ENCODE measurements around the gene CAMK1G.

Gene CAMK1G

DNA sequence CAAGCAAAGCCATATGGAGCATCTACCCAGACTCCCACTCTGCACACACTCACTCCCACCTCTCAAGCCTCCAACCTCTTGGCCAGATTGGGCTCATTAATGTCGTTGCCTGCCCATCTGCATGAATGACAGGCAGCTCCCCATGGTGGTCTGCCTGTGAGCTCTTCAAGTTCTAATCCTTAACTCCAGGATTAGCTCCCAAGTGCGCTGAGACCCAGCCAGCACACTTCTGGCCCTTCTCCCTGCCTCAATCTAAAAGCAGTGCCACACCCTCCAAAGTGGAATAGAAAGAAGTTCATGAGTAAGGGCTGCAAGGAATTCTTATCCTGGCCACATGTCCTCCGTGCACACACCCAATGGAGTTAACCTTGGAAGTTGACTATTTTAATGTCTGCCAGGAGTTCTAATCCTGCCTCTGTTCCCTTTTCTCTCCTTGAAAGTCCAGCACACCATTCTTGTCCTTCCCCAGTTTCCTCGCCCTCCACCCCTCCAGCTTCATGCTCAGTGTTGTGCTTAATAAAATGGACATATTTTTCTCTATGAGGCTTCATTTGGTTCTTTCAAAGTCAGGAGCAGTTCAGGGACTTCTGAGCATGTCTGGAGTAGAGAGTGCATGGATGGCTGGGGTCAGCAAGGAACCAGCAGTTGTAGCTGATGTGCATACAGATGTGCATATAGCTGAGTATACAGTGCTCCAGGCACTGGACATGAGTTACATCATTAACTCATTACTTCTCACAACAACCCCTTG, 30.1 kb downstream of the CAMK1G start:
- TF ChIP-seq ZFP3 (CRISPR knock-in tag; IDR thresholded peaks at IDR 0.05) (no peak), ZNF8 (CRISPR knock-in tag; IDR thresholded peaks at IDR 0.05) (no peak), OSR1 (CRISPR knock-in tag; IDR thresholded peaks at IDR 0.05) (no peak), ZNF70 (CRISPR knock-in tag; IDR thresholded peaks at IDR 0.05) (no peak), ISL1 (CRISPR knock-in tag; IDR thresholded peaks at IDR 0.05) (no peak), TCF4 (CRISPR knock-in tag; IDR thresholded peaks at IDR 0.05; ENCODE audit: borderline replicate concordance) (no peak), CSDC2 (CRISPR knock-in tag; IDR thresholded peaks at IDR 0.05) (no peak), RARB (CRISPR knock-in tag; IDR thresholded peaks at IDR 0.05) (no peak), GLIS3 (CRISPR knock-in tag; IDR thresholded peaks at IDR 0.05) (no peak)
- TF ChIP-seq, protein P1, sequence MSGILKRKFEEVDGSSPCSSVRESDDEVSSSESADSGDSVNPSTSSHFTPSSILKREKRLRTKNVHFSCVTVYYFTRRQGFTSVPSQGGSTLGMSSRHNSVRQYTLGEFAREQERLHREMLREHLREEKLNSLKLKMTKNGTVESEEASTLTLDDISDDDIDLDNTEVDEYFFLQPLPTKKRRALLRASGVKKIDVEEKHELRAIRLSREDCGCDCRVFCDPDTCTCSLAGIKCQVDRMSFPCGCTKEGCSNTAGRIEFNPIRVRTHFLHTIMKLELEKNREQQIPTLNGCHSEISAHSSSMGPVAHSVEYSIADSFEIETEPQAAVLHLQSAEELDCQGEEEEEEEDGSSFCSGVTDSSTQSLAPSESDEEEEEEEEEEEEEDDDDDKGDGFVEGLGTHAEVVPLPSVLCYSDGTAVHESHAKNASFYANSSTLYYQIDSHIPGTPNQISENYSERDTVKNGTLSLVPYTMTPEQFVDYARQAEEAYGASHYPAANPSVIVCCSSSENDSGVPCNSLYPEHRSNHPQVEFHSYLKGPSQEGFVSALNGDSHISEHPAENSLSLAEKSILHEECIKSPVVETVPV (CRISPR knock-in tag; IDR thresholded peaks at IDR 0.05) = no peak
- TF ChIP-seq, protein P2, sequence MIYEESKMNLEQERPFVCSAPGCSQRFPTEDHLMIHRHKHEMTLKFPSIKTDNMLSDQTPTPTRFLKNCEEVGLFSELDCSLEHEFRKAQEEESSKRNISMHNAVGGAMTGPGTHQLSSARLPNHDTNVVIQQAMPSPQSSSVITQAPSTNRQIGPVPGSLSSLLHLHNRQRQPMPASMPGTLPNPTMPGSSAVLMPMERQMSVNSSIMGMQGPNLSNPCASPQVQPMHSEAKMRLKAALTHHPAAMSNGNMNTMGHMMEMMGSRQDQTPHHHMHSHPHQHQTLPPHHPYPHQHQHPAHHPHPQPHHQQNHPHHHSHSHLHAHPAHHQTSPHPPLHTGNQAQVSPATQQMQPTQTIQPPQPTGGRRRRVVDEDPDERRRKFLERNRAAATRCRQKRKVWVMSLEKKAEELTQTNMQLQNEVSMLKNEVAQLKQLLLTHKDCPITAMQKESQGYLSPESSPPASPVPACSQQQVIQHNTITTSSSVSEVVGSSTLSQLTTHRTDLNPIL (CRISPR knock-in tag; IDR thresholded peaks at IDR 0.05; ENCODE audit: low read depth) = no peak
- ATAC-seq = no peak

DNA sequence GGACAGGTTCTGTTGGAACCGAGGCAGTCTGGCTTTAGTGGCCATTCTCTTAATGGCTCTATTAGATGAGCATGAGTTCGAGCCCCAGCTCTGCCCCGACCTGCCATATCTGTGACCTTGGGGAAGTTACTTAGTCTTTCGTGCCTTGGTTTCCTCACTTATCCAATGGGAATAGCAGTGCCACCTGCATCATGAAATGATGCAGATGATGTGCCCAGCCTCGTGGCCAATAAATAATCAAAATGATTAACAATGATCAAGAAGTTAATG, 30.6 kb downstream of the CAMK1G start:
- TF ChIP-seq TOX (CRISPR knock-in tag; IDR thresholded peaks at IDR 0.05; ENCODE audit: borderline replicate concordance) (no peak), ZNF565 (CRISPR knock-in tag; conservative IDR thresholded peaks at IDR 0.05; ENCODE audit: low read depth) (no peak), OSR1 (CRISPR knock-in tag; IDR thresholded peaks at IDR 0.05) (no peak), TCF4 (CRISPR knock-in tag; IDR thresholded peaks at IDR 0.05; ENCODE audit: borderline replicate concordance) (no peak), ZC3H10 (CRISPR knock-in tag; IDR thresholded peaks at IDR 0.05) (no peak), GLIS3 (CRISPR knock-in tag; IDR thresholded peaks at IDR 0.05) (no peak), ZFP30 (CRISPR knock-in tag; IDR thresholded peaks at IDR 0.05) (no peak), SNAI2 (CRISPR knock-in tag; IDR thresholded peaks at IDR 0.05) (no peak), ZFP3 (CRISPR knock-in tag; IDR thresholded peaks at IDR 0.05) (no peak), ARNTL (CRISPR knock-in tag; IDR thresholded peaks at IDR 0.05; ENCODE audit: borderline replicate concordance, low read depth) (no peak)
- TF ChIP-seq, protein P3, sequence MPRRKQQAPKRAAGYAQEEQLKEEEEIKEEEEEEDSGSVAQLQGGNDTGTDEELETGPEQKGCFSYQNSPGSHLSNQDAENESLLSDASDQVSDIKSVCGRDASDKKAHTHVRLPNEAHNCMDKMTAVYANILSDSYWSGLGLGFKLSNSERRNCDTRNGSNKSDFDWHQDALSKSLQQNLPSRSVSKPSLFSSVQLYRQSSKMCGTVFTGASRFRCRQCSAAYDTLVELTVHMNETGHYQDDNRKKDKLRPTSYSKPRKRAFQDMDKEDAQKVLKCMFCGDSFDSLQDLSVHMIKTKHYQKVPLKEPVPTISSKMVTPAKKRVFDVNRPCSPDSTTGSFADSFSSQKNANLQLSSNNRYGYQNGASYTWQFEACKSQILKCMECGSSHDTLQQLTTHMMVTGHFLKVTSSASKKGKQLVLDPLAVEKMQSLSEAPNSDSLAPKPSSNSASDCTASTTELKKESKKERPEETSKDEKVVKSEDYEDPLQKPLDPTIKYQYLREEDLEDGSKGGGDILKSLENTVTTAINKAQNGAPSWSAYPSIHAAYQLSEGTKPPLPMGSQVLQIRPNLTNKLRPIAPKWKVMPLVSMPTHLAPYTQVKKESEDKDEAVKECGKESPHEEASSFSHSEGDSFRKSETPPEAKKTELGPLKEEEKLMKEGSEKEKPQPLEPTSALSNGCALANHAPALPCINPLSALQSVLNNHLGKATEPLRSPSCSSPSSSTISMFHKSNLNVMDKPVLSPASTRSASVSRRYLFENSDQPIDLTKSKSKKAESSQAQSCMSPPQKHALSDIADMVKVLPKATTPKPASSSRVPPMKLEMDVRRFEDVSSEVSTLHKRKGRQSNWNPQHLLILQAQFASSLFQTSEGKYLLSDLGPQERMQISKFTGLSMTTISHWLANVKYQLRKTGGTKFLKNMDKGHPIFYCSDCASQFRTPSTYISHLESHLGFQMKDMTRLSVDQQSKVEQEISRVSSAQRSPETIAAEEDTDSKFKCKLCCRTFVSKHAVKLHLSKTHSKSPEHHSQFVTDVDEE (CRISPR knock-in tag; IDR thresholded peaks at IDR 0.05) = no peak
- TF ChIP-seq, protein P4, sequence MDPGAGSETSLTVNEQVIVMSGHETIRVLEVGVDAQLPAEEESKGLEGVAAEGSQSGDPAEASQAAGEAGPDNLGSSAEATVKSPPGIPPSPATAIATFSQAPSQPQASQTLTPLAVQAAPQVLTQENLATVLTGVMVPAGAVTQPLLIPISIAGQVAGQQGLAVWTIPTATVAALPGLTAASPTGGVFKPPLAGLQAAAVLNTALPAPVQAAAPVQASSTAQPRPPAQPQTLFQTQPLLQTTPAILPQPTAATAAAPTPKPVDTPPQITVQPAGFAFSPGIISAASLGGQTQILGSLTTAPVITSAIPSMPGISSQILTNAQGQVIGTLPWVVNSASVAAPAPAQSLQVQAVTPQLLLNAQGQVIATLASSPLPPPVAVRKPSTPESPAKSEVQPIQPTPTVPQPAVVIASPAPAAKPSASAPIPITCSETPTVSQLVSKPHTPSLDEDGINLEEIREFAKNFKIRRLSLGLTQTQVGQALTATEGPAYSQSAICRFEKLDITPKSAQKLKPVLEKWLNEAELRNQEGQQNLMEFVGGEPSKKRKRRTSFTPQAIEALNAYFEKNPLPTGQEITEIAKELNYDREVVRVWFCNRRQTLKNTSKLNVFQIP (CRISPR knock-in tag; IDR thresholded peaks at IDR 0.05; ENCODE audit: borderline replicate concordance, low read depth) = no peak
- TF ChIP-seq, protein P2 (CRISPR knock-in tag; IDR thresholded peaks at IDR 0.05; ENCODE audit: low read depth) = no peak
- TF ChIP-seq, protein P1 (CRISPR knock-in tag; IDR thresholded peaks at IDR 0.05) = no peak
- TF ChIP-seq, protein P5, sequence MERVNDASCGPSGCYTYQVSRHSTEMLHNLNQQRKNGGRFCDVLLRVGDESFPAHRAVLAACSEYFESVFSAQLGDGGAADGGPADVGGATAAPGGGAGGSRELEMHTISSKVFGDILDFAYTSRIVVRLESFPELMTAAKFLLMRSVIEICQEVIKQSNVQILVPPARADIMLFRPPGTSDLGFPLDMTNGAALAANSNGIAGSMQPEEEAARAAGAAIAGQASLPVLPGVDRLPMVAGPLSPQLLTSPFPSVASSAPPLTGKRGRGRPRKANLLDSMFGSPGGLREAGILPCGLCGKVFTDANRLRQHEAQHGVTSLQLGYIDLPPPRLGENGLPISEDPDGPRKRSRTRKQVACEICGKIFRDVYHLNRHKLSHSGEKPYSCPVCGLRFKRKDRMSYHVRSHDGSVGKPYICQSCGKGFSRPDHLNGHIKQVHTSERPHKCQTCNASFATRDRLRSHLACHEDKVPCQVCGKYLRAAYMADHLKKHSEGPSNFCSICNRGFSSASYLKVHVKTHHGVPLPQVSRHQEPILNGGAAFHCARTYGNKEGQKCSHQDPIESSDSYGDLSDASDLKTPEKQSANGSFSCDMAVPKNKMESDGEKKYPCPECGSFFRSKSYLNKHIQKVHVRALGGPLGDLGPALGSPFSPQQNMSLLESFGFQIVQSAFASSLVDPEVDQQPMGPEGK (CRISPR knock-in tag; IDR thresholded peaks at IDR 0.05; ENCODE audit: borderline replicate concordance) = no peak
- ATAC-seq = no peak

Data from SK-N-SH treated with all-trans-retinoic acid at 6 μM for 48 hours (cell line).